ENCODE data around the gene TIMM10B. TPM values are rescaled to one million over a fixed set of nuclear protein-coding genes. Genes with fewer than 3 reads are reported as not detected.
A peak's percentile ranks its signal among the peaks of the same experiment; 100 is the strongest.

Gene TIMM10B
- total and polyA plus RNA-seq, 2 donors (not counting 1 experiment from before 2014, with no cell fraction given), result 40.9 to 47.4 TPM

- peaks cover 17% of the 10 kb centered on the region for H3K36me3 ChIP-seq (ENCODE audit: control insufficient read depth, insufficient read depth, low read length)
- TF ChIP-seq EZH2 (IDR thresholded peaks at IDR 0.05; ENCODE audit: low read length, missing control alignments), result no peak
- no peak for TF ChIP-seq CTCF (conservative IDR thresholded peaks at IDR 0.05 in 1 of 2, IDR thresholded peaks at IDR 0.05 in 1 of 2; ENCODE audit: low read depth in 1 of 2, low read length in 2 of 2)
- peak overlapping the region; percentile 94 for H3K9ac ChIP-seq (ENCODE audit: insufficient read depth, low read length)
- H3K27ac ChIP-seq (ENCODE audit: insufficient read depth, low read length), result peak overlapping the region; percentile 99
- peak overlapping the region; percentile 98 for H3K4me2 ChIP-seq (ENCODE audit: extremely low read depth, insufficient read depth, low read length)
- peaks cover 14% of the 10 kb centered on the region for H3K4me1 ChIP-seq (ENCODE audit: control insufficient read depth, extremely low read depth, insufficient read depth, low read length)
- H3K9me3 ChIP-seq (ENCODE audit: control insufficient read depth, insufficient read depth, low read depth, low read length), result no peaks in the 10 kb centered on the region
- no peak overlapping the region for H2AFZ ChIP-seq (ENCODE audit: low read length)
- peak overlapping the region; percentile 71 to 89 (median 86) for H3K4me3 ChIP-seq (replicated peaks in 1 of 4; ENCODE audit: control extremely low read depth in 1 of 4, insufficient read depth in 1 of 4, low read depth in 3 of 4, low read length in 4 of 4)
- DNase-seq (ENCODE audit: low read depth in 2 of 2), result no peak
- H4K20me1 ChIP-seq (ENCODE audit: control insufficient read depth, extremely low read depth, insufficient read depth, low read length), result no peaks in the 10 kb centered on the region
- no peaks in the 10 kb centered on the region for H3K27me3 ChIP-seq (ENCODE audit: control insufficient read depth, insufficient read depth, low read length)
- H3K79me2 ChIP-seq (ENCODE audit: control insufficient read depth, insufficient read depth, low read length), result peaks cover 44% of the 10 kb centered on the region
Measured at GRCh38 chr11:6482441-6482840, 1.1 kb downstream of the TIMM10B start.

- TF ChIP-seq CTCF (conservative IDR thresholded peaks at IDR 0.05 in 1 of 2, IDR thresholded peaks at IDR 0.05 in 1 of 2; ENCODE audit: low read depth in 1 of 2, low read length in 2 of 2), result no peak
- TF ChIP-seq EZH2 (IDR thresholded peaks at IDR 0.05; ENCODE audit: low read length, missing control alignments), result no peak
- Histone ChIP-seq H3K27ac (ENCODE audit: insufficient read depth, low read length) (peak overlapping the region; percentile 99), H3K36me3 (ENCODE audit: control insufficient read depth, insufficient read depth, low read length) (peaks cover 12% of the 10 kb centered on the region)
Measured at GRCh38 chr11:6483015-6483414, 1.7 kb downstream of the TIMM10B start.

GRCh38 chr11:6485661-6486060, 4.4 kb downstream of the TIMM10B start:
- DNase-seq (ENCODE audit: low read depth in 2 of 2), result no peak
- no peaks in the 10 kb centered on the region for H3K9me3 ChIP-seq (ENCODE audit: control insufficient read depth, insufficient read depth, low read depth, low read length)
- no peak overlapping the region for H2AFZ ChIP-seq (ENCODE audit: low read length)
- H3K4me2 ChIP-seq (ENCODE audit: extremely low read depth, insufficient read depth, low read length), result no peak overlapping the region
- peaks cover 28% of the 10 kb centered on the region for H3K79me2 ChIP-seq (ENCODE audit: control insufficient read depth, insufficient read depth, low read length)
- H3K36me3 ChIP-seq (ENCODE audit: control insufficient read depth, insufficient read depth, low read length), result peaks cover 10% of the 10 kb centered on the region
- H3K4me1 ChIP-seq (ENCODE audit: control insufficient read depth, extremely low read depth, insufficient read depth, low read length), result peaks cover 9% of the 10 kb centered on the region
- TF ChIP-seq CTCF (conservative IDR thresholded peaks at IDR 0.05 in 1 of 2, IDR thresholded peaks at IDR 0.05 in 1 of 2; ENCODE audit: low read depth in 1 of 2, low read length in 2 of 2), result no peak
- TF ChIP-seq EZH2 (IDR thresholded peaks at IDR 0.05; ENCODE audit: low read length, missing control alignments), result no peak
- no peaks in the 10 kb centered on the region for H3K27me3 ChIP-seq (ENCODE audit: control insufficient read depth, insufficient read depth, low read length)
- H3K27ac ChIP-seq (ENCODE audit: insufficient read depth, low read length), result no peak overlapping the region
- H3K4me3 ChIP-seq (replicated peaks in 1 of 4; ENCODE audit: control extremely low read depth in 1 of 4, insufficient read depth in 1 of 4, low read depth in 3 of 4, low read length in 4 of 4), result no peak overlapping the region
- H3K9ac ChIP-seq (ENCODE audit: insufficient read depth, low read length), result no peak overlapping the region
- no peaks in the 10 kb centered on the region for H4K20me1 ChIP-seq (ENCODE audit: control insufficient read depth, extremely low read depth, insufficient read depth, low read length)

More at GRCh38 chr11:6483015-6483414, 1.7 kb downstream of the TIMM10B start:
- Histone ChIP-seq H4K20me1 (ENCODE audit: control insufficient read depth, extremely low read depth, insufficient read depth, low read length) (no peaks in the 10 kb centered on the region), H3K9me3 (ENCODE audit: control insufficient read depth, insufficient read depth, low read depth, low read length) (no peaks in the 10 kb centered on the region), H3K27me3 (ENCODE audit: control insufficient read depth, insufficient read depth, low read length) (no peaks in the 10 kb centered on the region), H3K4me2 (ENCODE audit: extremely low read depth, insufficient read depth, low read length) (peak overlapping the region; percentile 98), H3K4me1 (ENCODE audit: control insufficient read depth, extremely low read depth, insufficient read depth, low read length) (peaks cover 14% of the 10 kb centered on the region), H3K9ac (ENCODE audit: insufficient read depth, low read length) (no peak overlapping the region), H3K4me3 (replicated peaks in 1 of 4; ENCODE audit: control extremely low read depth in 1 of 4, insufficient read depth in 1 of 4, low read depth in 3 of 4, low read length in 4 of 4) (no peak overlapping the region), H3K79me2 (ENCODE audit: control insufficient read depth, insufficient read depth, low read length) (peaks cover 44% of the 10 kb centered on the region), H2AFZ (ENCODE audit: low read length) (no peak overlapping the region)
- no peak for DNase-seq (ENCODE audit: low read depth in 2 of 2)

Measured in fibroblast of lung (primary cell).